ENCODE measurements around the gene GABRG3. TPM values are rescaled to one million over a fixed set of nuclear protein-coding genes. Genes with fewer than 3 reads are reported as not detected.

The GABRG3 gene
- total RNA-seq, 1 experiment from 2014 or later: not detected

DNA sequence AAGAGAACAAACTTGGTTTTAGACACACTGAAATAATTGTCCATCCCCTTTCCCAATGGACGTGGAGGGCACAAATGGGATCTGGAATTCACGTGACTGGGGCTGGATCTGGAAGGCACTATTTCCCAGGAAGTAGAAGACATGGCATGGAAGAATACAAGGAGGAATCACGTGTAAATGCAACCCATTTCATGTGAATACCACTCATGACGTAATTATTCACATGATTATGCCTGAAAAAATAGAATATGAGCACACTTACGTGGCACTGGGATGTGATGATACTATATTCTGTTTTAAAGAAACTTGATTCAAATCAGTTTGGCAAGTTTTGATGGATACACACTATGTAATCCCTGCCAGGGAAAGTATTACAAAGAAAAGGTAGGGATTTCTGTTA is 477.3 kb downstream of the GABRG3 start:
- peaks cover 13 to 32% of the 10 kb centered on the region in 2 experiments; a peak in 2 of 4 replicates for H3K9me3 ChIP-seq (ENCODE audit: control insufficient read depth in 1 of 2, insufficient read depth in 1 of 2, low read depth in 1 of 2, low read length in 2 of 2)
- no peak overlapping the region for H3K4me3 ChIP-seq (replicated peaks in 1 of 2; ENCODE audit: low read depth in 1 of 2, low read length in 2 of 2)
- no peak for ATAC-seq
- H3K36me3 ChIP-seq (ENCODE audit: control insufficient read depth in 1 of 2, insufficient read depth in 2 of 2, low read length in 2 of 2): no peaks in the 10 kb centered on the region
- intact Hi-C loops (cut with micrococcal nuclease): no loop called here
- RAD21 ChIA-PET (ENCODE audit: low non-redundant PET in 1 of 2, low total read pairs in 2 of 2, uncharacterized antibody in 2 of 2, unreplicated experiment in 2 of 2): no interaction called here
- H3K27me3 ChIP-seq (ENCODE audit: insufficient read depth, low read length): no peaks in the 10 kb centered on the region
- no peaks in the 10 kb centered on the region for H3K9me2 ChIP-seq (ENCODE audit: insufficient read depth)
- no peak overlapping the region for H3K27ac ChIP-seq (ENCODE audit: low read depth, low read length)
- H3K9ac ChIP-seq (ENCODE audit: low read length): no peak overlapping the region
- DNase-seq (ENCODE audit: low read depth, low spot score): no peak
- H3K4me2 ChIP-seq (ENCODE audit: low read length): no peak overlapping the region
- no peak overlapping the region for H2AFZ ChIP-seq (ENCODE audit: low read depth, low read length, poor library complexity, severe bottlenecking)
- H4K20me1 ChIP-seq (ENCODE audit: insufficient read depth): no peaks in the 10 kb centered on the region
- POLR2A ChIA-PET: no interaction called here
- TF ChIP-seq, protein P1, sequence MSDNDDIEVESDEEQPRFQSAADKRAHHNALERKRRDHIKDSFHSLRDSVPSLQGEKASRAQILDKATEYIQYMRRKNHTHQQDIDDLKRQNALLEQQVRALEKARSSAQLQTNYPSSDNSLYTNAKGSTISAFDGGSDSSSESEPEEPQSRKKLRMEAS (IDR thresholded peaks at IDR 0.05): no peak
- no peak for TF ChIP-seq ZNF274 (IDR thresholded peaks at IDR 0.05; ENCODE audit: low read depth, low read length)
- no peak for TF ChIP-seq ZFX (IDR thresholded peaks at IDR 0.05)
- no peak for TF ChIP-seq JUND (IDR thresholded peaks at IDR 0.05)
- no peak for TF ChIP-seq EZH2 (IDR thresholded peaks at IDR 0.05)
- no peaks in the 10 kb centered on the region for H3K4me1 ChIP-seq (ENCODE audit: control insufficient read depth in 1 of 2, insufficient read depth in 2 of 2, low read length in 2 of 2)
- CTCF ChIA-PET: no interaction called here
- BruUV-seq (replicated peaks): no TSS peak
- H3K79me2 ChIP-seq (ENCODE audit: insufficient read depth, low read length): no peaks in the 10 kb centered on the region

DNA sequence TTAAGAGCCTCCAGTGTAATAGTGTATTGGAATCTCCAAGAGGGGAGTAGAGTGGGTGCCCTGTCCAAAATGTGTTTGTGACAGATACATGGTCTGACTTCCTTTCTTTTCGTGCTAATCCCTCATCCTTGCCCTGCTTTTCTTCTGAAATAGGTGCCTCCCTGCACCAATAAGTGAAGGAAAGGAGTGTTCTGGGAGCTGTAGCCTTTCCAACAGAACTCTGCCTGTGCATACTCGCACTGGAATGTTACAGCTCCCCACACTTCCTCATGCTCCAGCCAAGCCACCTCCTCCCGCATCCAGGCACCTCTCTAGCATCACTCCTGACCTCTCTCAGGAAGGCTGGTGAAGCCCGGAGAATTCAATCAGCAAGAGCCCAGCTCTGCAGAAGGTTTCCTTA is 478.0 kb downstream of the GABRG3 start:
- intact Hi-C loops (cut with micrococcal nuclease): no loop called here
- H3K9me2 ChIP-seq (ENCODE audit: insufficient read depth): no peaks in the 10 kb centered on the region
- CTCF ChIA-PET: no interaction called here
- RAD21 ChIA-PET (ENCODE audit: low non-redundant PET in 1 of 2, low total read pairs in 2 of 2, uncharacterized antibody in 2 of 2, unreplicated experiment in 2 of 2): no interaction called here
- no peaks in the 10 kb centered on the region for H3K79me2 ChIP-seq (ENCODE audit: insufficient read depth, low read length)
- no peak for TF ChIP-seq EZH2phosphoT487 (IDR thresholded peaks at IDR 0.05; ENCODE audit: borderline replicate concordance)
- no peak overlapping the region for H2AFZ ChIP-seq (ENCODE audit: low read depth, low read length, poor library complexity, severe bottlenecking)
- H3K4me1 ChIP-seq (ENCODE audit: control insufficient read depth in 1 of 2, insufficient read depth in 2 of 2, low read length in 2 of 2): no peaks in the 10 kb centered on the region
- no peak overlapping the region for H3K4me2 ChIP-seq (ENCODE audit: low read length)
- H3K4me3 ChIP-seq (replicated peaks in 1 of 2; ENCODE audit: low read depth in 1 of 2, low read length in 2 of 2): no peak overlapping the region
- H3K36me3 ChIP-seq (ENCODE audit: control insufficient read depth in 1 of 2, insufficient read depth in 2 of 2, low read length in 2 of 2): no peaks in the 10 kb centered on the region
- POLR2A ChIA-PET: no interaction called here
- no peak for ATAC-seq
- DNase-seq (ENCODE audit: low read depth, low spot score): no peak
- H3K27ac ChIP-seq (ENCODE audit: low read depth, low read length): no peak overlapping the region
- no peaks in the 10 kb centered on the region for H3K27me3 ChIP-seq (ENCODE audit: insufficient read depth, low read length)
- peaks cover 15 to 36% of the 10 kb centered on the region in 2 experiments; a peak in 2 of 4 replicates for H3K9me3 ChIP-seq (ENCODE audit: control insufficient read depth in 1 of 2, insufficient read depth in 1 of 2, low read depth in 1 of 2, low read length in 2 of 2)
- no peaks in the 10 kb centered on the region for H4K20me1 ChIP-seq (ENCODE audit: insufficient read depth)
- no TSS peak for BruUV-seq (replicated peaks)
- no peak overlapping the region for H3K9ac ChIP-seq (ENCODE audit: low read length)

Measured in HCT116 (cell line).